GM12801 (cell line): ENCODE data around the gene CDC5L.

ENCODE experiments used
- CTCF ChIP-seq: IDR thresholded peaks from one replicate; pipeline ENCODE4 v1.5.1; 2011; ENCODE audit warnings: control low read depth; ENCODE audit not compliant: insufficient read length; ENCODE audit errors: extremely low read depth

CDC5L gene

DNA sequence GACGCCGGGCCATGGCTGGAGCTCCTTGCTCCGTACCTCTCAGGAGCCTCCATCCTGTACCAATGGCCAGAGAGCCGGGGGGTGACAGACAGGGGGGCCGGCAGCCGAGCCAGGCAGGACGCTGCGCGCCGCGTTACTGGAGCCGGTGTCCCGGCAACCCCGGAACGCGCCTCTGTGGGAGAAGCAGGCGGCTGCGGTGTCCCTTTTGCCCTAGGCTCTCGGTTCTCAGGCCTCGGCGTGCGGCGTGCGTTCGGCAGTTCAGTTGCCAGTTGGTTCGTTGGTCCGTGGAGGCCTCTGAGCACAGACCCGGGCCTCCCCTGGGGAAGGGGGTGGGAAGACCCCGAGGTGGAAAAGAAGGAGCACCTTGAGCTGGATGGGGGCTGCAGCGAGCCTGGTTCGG lies 45.0 kb upstream of the CDC5L start, which contains the start of gene SPATS1:
Gene SPATS1, plus strand, starts transcription at position 162 of the 400 bp plus-strand sequence. CDS start 446 bp downstream, outside the sequence.
- TF ChIP-seq CTCF: no peak

- TF ChIP-seq CTCF: no peak
Measured at GRCh38 chr6:44349904-44350649, 37.4 kb upstream of the CDC5L start.

GRCh38 chr6:44352259-44352658 lies 35.2 kb upstream of the CDC5L start:
- no peak for TF ChIP-seq CTCF

DNA sequence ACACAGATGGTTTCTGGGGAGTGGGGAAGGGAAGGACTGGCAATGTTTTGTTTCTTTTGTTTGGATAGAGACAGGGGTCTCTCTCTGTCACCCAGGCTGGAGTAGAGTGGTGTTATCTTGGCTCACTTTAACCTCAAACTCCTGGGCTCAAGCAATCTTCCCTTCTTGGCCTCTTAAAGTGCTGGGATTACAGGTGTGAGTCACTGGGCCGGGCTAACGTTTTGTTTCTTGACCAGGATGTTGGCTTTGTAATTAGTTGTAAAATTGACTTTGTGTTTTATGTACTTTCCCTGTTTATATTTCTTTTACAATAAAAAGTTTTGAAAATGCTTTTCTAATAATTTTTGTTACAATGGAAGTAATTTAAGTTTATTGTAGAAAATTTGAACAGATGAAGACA lies 34.2 kb upstream of the CDC5L start:
- no peak for TF ChIP-seq CTCF

GRCh38 chr6:44355640-44356039 lies 31.9 kb upstream of the CDC5L start:
- no peak for TF ChIP-seq CTCF

DNA sequence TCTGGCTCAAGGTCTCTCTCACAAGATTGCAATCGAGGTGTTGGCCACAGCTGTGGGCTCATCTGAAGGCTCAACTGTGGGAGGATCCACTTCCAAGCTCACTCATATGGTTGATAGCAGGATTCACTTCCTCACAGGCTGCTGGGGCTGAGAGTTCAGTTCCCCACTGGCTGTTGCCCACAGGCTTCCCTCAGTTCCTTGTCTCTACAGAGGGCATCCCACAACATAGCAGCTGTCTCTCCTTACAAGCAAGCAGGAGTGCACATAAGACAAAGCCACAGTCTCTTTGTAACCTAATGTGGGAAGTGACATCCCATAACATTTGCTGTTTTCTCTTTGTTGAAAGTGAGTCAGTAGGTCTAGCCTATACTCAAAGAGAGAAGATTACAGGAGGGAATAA lies 31.0 kb upstream of the CDC5L start:
- no peak for TF ChIP-seq CTCF

DNA sequence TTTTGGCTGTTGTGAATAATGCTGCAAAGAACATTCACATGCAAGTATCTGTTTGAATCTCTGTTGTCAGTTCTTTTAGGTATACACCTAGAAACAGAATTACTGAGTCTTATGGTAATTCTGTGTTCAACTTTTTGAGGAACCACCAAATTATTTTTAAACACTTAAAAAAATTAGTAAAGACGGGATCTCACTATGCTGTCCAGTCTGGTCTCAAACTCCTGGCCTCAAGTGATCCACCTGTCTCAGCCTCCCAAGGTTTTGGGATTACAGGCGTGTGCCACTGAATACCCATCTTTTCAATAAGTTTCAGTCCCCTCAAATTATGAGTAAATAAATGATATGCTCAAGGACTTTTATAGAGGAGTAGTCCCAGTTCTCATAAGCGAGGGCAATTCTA lies 27.5 kb upstream of the CDC5L start:
- no peak for TF ChIP-seq CTCF
